Measurements from ENCODE around the gene ORM1.

DNA sequence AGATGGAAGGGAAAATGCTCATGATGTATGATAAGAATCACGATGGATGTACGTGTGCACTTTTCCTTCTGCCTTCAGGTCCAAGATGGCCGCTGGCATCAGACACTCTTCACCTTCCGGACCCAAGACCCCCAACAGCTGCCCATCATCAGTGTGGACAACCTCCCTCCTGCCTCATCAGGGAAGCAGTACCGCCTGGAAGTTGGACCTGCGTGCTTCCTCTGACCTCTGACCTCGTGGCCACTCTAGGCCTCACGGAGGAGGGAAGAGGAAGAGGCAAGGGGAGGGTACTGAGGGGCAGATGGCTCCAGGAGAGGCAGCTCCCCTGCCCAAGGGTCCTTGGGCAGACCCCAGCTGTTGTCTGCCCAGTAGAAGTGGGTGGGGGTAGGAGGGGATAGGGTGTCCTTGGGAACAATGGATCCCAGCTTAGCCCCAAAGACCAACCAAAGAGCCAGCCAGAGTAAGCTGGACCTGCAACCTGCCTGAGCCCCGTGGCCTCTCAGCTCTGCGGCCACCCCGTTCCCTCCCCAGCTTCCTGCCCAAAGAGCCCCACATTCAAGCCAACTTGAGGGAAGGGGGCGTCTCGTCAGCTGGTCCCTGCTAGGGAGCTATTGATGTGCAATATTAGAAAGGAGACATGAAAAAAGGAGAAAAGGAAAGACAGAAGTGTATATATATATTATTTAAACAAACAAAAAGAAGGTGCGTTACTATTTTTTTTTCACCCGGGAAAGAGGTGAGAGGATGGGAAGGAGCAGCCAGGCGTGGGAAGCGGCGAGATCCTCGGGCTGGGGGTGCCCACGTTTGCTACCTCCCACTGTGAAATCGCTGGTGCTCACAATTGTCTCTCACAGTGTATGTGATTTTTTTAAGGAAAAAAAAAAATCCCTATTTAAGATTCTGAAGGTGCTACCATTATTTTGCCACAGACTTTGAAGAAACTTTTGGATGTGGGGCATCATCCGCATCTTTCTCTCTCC lies 12.1 kb upstream of the ORM1 start:
- no peak for TF ChIP-seq SP1 (IDR thresholded peaks at IDR 0.05)
- TF ChIP-seq CTBP1 (IDR thresholded peaks at IDR 0.05; ENCODE audit: borderline replicate concordance), result no peak
- no peak for TF ChIP-seq BHLHE40 (IDR thresholded peaks at IDR 0.05; ENCODE audit: borderline replicate concordance)
- no peak for TF ChIP-seq HDGF (IDR thresholded peaks at IDR 0.05; ENCODE audit: borderline replicate concordance)
- no peak for TF ChIP-seq SUZ12 (IDR thresholded peaks at IDR 0.05)
- TF ChIP-seq LEF1 (IDR thresholded peaks at IDR 0.05; ENCODE audit: borderline replicate concordance), result no peak

Data from HEK293T (cell line).